GM18505 (cell line): ENCODE data around the gene KIFC3.
"Not testable (repeated sequence)": the region's sequence is repeated elsewhere in the genome, so short reads cannot be mapped to it uniquely, and the experiment has no call there.

Source experiments
- ATAC-seq: cut with Tn5 transposase; IDR thresholded peaks from one replicate; pipeline ENCODE4 v1.9.1; 2021; ENCODE audit not compliant: unreplicated experiment
- POLR2A ChIP-seq: IDR thresholded peaks from 4 replicates; pipeline ENCODE4 v1.6.1; 2011; ENCODE audit warnings: borderline replicate concordance; ENCODE audit not compliant: insufficient read depth, insufficient read length; ENCODE audit errors: extremely low read depth

The KIFC3 gene

GRCh38 chr16:57781741-57782606 is 20.3 kb downstream of the KIFC3 start:
- TF ChIP-seq POLR2A: no peak
- no peak for ATAC-seq

GRCh38 chr16:57781349-57781740 is 20.9 kb downstream of the KIFC3 start:
- TF ChIP-seq POLR2A: no peak
- no peak for ATAC-seq

- not testable (repeated sequence) for ATAC-seq
Measured at GRCh38 chr16:57779836-57780235, 22.5 kb downstream of the KIFC3 start.

GRCh38 chr16:57778658-57779057 is 23.6 kb downstream of the KIFC3 start:
- ATAC-seq: no peak

GRCh38 chr16:57775661-57776469 is 26.4 kb downstream of the KIFC3 start:
- TF ChIP-seq POLR2A: no peak
- no peak for ATAC-seq

More at GRCh38 chr16:57778658-57779057, 23.6 kb downstream of the KIFC3 start:
- TF ChIP-seq POLR2A: no peak

DNA sequence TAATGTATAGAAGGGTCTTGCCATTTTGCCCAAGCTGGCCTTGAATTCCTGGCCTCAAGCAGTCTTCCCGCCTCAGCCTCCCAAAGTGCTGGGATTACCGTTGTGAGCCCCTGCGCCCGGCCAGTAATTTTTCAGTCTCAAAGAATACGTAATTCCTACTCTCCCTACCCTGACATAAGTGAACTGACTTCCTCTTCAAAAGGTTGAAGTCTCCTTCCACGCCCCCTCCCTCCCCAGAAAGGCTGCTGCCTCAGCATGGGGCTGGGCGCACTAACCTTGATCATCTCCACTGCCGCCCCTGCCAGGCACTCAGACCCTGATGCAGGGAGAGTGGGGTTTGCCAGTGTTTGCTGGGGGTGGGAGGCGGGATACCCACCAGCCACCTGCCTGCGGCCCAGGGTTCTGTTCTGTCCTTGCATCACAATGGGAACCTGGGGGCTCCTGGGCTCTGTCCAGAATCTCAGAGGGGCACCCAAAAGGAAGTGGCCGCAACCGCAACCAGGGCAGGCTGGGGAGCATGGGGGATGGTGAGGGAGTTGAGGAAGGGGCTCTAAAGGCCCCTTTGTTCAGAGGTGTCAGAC is 27.5 kb downstream of the KIFC3 start:
- ATAC-seq: no peak
- TF ChIP-seq POLR2A: no peak

- no peak for TF ChIP-seq POLR2A
- no peak for ATAC-seq
Measured at GRCh38 chr16:57773655-57774295, 28.5 kb downstream of the KIFC3 start.

DNA sequence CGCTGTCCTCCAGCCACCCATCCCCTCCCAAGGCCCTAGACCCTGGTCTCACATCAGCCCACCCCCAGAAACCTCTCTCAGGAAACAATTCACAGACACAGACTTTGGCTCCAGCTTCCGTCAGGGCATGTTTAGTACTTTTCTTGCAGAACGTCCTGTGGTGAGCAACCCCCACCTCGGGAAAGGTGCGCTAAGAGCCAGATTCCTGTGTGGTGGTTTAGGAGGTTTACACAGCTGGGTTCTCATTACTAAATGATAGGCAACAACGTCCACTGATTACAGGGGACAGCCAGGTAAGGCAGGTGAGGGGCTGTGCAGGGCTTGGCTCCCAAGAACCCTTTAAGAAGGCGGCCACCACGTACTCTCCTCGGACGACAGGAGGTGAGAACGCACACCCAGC is 29.3 kb downstream of the KIFC3 start:
- no peak for ATAC-seq
- TF ChIP-seq POLR2A: no peak

DNA sequence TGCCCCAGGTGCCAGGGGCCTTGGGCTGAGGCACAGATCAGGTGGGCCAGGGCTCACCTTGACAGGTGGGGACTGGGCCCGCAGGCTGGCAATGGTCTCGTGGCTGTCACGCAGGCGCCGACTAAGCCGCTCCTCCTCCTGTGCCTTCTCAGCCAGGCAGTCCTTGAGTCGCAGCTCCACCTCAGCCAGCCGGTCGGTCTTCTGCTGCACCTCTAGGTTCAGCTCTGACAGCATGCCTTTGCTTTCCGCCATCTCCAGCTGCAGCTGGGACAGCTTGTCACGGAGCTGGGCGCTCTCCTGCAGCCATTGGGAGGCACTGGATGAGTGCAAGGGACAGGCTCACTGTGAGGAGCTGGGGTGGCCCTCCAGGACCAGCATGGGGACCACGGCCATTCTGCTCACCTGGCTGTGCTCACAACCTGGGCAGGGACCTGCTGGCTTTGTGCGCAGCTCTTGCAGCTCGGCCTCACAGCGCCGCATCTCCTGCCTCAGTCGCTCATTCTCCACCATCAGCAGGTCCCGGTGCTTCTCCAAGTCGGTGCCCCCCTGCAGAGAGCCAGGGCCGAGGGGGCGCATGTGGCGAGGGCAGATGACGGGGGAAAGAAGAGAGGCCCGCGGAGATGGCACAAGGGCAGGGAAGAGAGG is 31.0 kb downstream of the KIFC3 start:
- TF ChIP-seq POLR2A: no peak
- ATAC-seq: no peak

DNA sequence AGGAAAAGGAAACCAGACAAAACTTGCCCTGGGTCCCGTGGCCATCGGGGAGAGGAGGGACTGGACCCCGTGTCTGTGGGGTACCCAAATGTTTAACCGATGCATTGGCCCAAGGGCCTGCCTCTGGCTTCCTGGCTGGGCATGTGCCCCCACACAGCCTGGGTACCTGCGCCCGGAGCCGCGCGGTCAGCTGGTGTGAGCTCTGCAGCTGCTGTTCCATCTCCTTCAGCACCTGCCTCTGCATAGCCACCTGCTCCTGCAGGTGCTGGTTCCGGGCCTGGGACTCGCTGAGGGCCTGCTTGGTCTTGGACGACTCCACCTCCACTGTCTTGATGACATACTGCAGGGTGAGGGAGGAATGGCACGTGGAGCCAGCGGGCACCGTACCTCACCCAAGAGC is 31.9 kb downstream of the KIFC3 start:
- ATAC-seq: no peak
- TF ChIP-seq POLR2A: no peak

DNA sequence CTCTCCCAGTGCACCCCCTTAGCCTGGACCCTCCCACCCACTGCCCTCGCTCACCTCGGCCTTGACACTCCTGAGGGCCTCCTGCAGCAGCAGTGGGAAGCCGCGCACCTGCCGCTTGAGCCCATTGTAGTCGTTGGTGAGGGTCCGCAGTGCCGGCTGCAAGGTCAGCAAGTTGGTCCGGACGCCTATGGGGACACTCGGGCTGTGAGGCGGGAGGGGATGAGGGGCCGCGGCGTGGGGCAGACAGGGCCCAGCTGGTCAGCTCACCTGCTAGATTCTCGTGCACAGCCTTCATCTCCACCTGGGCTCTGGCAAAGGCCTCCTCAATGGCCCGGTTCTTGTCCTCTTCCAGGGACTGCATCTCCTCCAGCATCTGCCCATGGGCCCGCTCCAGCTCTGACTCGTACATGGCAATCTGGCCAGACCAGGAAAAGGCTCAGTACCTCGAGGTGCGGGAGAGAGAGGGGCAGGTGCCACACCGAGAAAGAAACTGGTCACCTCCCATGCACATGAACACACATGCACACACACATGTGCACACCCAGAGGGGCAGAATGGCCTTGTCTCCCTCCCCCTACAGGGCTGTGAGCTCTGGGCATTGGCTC is 32.6 kb downstream of the KIFC3 start:
- no peak for TF ChIP-seq POLR2A
- no peak for ATAC-seq

- no peak for TF ChIP-seq POLR2A
- ATAC-seq: no peak
Measured at GRCh38 chr16:57766714-57767348, 35.5 kb downstream of the KIFC3 start.
